ENCODE results near the gene CLPSL1. TPM values are rescaled to one million over a fixed set of nuclear protein-coding genes. Genes with fewer than 3 reads are reported as not detected.

CLPSL1 gene, protein sequence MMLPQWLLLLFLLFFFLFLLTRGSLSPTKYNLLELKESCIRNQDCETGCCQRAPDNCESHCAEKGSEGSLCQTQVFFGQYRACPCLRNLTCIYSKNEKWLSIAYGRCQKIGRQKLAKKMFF
- 1.4 TPM in 1 of 2 replicates, not detected in the other for total RNA-seq (2014; rRNA removed; shearing (Covaris generic))

DNA sequence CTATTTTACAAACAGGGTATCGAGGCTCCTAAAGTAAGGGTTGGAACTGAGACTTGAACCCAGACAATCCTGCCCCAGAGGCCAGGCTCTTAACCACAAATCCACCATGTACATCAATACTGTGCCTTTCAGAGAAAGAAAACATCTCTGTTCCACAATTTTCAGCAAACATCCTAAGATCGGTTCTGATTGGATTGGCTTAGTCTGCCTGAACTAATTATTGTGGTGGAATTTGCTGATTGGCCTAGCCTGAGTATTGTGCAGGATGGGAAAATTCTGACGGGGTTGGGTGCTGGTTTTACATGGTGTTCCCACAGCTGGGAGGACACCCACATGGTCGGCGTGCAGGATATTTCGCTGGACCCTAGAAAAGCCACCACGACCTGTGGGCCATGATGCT lies at the start of gene CLPSL1:
Gene CLPSL1 (plus strand): TSS at position 301 of the 400 bp plus-strand sequence. CDS start 92 bp downstream, at position 393.

DNA sequence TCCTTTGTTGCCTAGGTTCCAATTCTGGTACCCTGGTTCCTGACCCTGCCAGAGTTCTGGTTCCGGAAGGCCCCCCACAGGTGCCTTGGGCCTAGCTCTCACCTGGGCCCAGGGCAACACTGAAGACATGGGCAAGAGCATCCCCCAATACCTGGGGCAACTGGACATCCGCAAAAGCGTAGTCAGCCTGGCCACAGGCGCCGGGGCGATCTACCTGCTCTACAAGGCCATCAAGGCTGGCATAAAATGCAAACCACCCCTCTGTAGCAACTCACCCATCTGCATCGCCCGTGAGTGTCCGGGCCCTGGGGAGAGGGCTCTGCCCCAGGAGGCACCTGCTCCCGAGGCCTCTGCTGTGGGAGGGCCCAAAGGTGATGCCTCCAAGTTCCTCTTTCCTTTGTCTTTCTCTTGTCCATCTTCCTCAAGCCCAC lies 43.8 kb upstream of the CLPSL1 start, which contains the start of gene ARMC12:
Gene ARMC12 (plus strand): TSS at position 51 of the 431 bp plus-strand sequence. CDS start 77 bp downstream, at position 128.

GRCh38 chr6:35776364-35777215 lies 4.2 kb upstream of the CLPSL1 start, which contains the start of gene CLPSL2:
TSS of gene CLPSL2 (plus strand) at chr6:35776598. CDS start at chr6:35776619, 21 bp downstream.

GRCh38 chr6:35804996-35805736 lies 24.3 kb downstream of the CLPSL1 start, which contains the start of gene LHFPL5:
TSS of gene LHFPL5 (plus strand) at chr6:35805352. CDS start at chr6:35805671, 319 bp downstream.

Other genes starting within 250 kb of the CLPSL1 start
- 7.0 and 8.8 TPM in 2 replicates for gene FKBP5, start 92.1 kb upstream of the CLPSL1 start, total RNA-seq (2014; rRNA removed; shearing (Covaris generic))
- 0.34 and 1.2 TPM in 2 replicates for gene ARMC12, start 44.0 kb upstream of the CLPSL1 start, total RNA-seq (2014; rRNA removed; shearing (Covaris generic))
- gene CLPSL2, start 4.4 kb upstream of the CLPSL1 start, total RNA-seq (2014; rRNA removed; shearing (Covaris generic)): not detected in 2 replicates
- not detected in 2 replicates for gene CLPS, start 16.3 kb downstream of the CLPSL1 start, total RNA-seq (2014; rRNA removed; shearing (Covaris generic))
- not detected in 2 replicates for gene LHFPL5, start 24.3 kb downstream of the CLPSL1 start, total RNA-seq (2014; rRNA removed; shearing (Covaris generic))
- gene SRPK1, start 140.1 kb downstream of the CLPSL1 start, total RNA-seq (2014; rRNA removed; shearing (Covaris generic)): 64.1 and 68.9 TPM in 2 replicates
- gene SLC26A8, start 243.6 kb downstream of the CLPSL1 start, total RNA-seq (2014; rRNA removed; shearing (Covaris generic)): not detected in 2 replicates
- 22.2 and 22.6 TPM in 2 replicates for gene MAPK14, start 246.8 kb downstream of the CLPSL1 start, total RNA-seq (2014; rRNA removed; shearing (Covaris generic))

Measured in A375 (cell line).